Measurements from ENCODE around the gene RNF130. TPM values are rescaled to one million over a fixed set of nuclear protein-coding genes. Genes with fewer than 3 reads are reported as not detected.

RNF130 gene
- total and polyA plus RNA-seq, 2 donors from 2014 or later: 73.9 to 88.1 TPM

DNA sequence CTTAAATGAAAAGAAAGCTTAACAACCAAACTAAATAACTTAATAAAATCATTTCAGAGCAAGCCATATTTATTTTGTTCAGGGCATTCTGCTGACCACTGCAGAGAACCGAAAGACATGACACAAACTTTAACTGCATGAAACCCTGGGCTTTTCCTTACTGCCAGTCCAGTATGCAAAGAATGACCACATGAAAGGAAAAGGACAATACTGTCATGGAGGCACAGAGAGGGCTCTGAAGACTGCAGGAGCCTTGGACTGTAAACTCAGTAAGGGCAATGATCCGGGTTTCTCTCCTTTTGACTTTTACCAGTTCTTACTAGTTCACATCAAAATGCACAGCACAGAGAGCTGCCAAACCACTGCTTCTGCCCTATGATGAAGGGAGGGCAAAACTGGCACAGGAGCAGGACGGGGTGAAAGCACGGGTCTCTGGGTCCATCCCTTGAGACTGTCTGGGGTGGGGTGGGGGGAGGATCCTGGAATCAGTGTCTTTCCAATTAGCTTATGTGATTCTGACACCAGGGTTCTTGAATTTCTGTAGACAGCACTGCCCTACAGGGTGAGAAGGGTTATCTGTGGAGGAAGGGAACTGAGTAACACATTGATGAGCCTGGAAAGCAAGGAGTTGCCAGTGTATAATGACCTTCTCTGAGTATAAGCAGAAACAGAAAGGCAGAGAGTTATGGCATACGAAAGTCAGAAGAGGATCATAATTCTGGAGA is 44.7 kb downstream of the RNF130 start:
- Histone ChIP-seq H3K9ac (ENCODE audit: low read length in 3 of 3) (peak overlapping the region in 1 of 3 donors; percentile 14), H3K27me3 (ENCODE audit: control insufficient read depth, insufficient read depth, low read length) (no peaks in the 10 kb centered on the region), H3K27ac (ENCODE audit: low read depth in 2 of 2, low read length in 2 of 2) (peak overlapping the region; percentile 59 to 88), H3K9me3 (ENCODE audit: control insufficient read depth in 2 of 3, insufficient read depth in 1 of 3, low read length in 3 of 3) (no peaks in the 10 kb centered on the region), H3K4me3 (ENCODE audit: low read length in 3 of 3) (no peak overlapping the region), H3K4me1 (ENCODE audit: control insufficient read depth in 2 of 3, insufficient read depth in 2 of 3, low read depth in 1 of 3, low read length in 3 of 3) (peaks cover 0 to 10% (median 3%) of the 10 kb centered on the region in 3 donors), H3K36me3 (ENCODE audit: control insufficient read depth in 2 of 3, insufficient read depth in 3 of 3, low read length in 3 of 3) (no peaks in the 10 kb centered on the region)
- DNase-seq: no peak
- TF ChIP-seq, protein P1, sequence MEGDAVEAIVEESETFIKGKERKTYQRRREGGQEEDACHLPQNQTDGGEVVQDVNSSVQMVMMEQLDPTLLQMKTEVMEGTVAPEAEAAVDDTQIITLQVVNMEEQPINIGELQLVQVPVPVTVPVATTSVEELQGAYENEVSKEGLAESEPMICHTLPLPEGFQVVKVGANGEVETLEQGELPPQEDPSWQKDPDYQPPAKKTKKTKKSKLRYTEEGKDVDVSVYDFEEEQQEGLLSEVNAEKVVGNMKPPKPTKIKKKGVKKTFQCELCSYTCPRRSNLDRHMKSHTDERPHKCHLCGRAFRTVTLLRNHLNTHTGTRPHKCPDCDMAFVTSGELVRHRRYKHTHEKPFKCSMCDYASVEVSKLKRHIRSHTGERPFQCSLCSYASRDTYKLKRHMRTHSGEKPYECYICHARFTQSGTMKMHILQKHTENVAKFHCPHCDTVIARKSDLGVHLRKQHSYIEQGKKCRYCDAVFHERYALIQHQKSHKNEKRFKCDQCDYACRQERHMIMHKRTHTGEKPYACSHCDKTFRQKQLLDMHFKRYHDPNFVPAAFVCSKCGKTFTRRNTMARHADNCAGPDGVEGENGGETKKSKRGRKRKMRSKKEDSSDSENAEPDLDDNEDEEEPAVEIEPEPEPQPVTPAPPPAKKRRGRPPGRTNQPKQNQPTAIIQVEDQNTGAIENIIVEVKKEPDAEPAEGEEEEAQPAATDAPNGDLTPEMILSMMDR (IDR thresholded peaks at IDR 0.05; ENCODE audit: borderline replicate concordance, extremely low read depth, insufficient read depth): no peak
- intact Hi-C loops (cut with DNase I): no loop called here
- FAIRE-seq: no peak

DNA sequence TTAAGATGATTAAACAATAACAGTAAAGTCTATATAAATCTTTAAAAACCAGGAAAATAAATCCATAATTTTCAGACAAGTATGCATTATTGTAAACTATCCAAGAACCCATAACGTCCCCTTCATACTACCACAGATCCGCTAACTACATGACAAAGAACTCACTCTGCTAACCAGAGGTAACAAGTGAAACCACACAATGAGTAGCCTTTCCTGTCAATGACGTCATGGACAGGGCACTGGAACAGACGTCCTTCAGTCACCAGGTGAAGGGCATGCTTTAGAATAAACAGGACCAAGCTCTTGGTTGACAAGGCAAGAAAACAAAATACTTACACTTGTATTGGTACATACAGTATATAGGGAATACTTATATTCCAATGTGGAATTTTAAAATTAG is 45.2 kb downstream of the RNF130 start:
- H3K27ac ChIP-seq (ENCODE audit: low read depth in 2 of 2, low read length in 2 of 2): peak overlapping the region; percentile 59 to 88
- DNase-seq: peak in 1 of 5 donors; percentile 49
- H3K9me3 ChIP-seq (ENCODE audit: control insufficient read depth in 2 of 3, insufficient read depth in 1 of 3, low read length in 3 of 3): no peaks in the 10 kb centered on the region
- peaks cover 0 to 10% (median 3%) of the 10 kb centered on the region in 3 donors for H3K4me1 ChIP-seq (ENCODE audit: control insufficient read depth in 2 of 3, insufficient read depth in 2 of 3, low read depth in 1 of 3, low read length in 3 of 3)
- no peaks in the 10 kb centered on the region for H3K27me3 ChIP-seq (ENCODE audit: control insufficient read depth, insufficient read depth, low read length)
- no peaks in the 10 kb centered on the region for H3K36me3 ChIP-seq (ENCODE audit: control insufficient read depth in 2 of 3, insufficient read depth in 3 of 3, low read length in 3 of 3)
- intact Hi-C loops (cut with DNase I): no loop called here
- H3K9ac ChIP-seq (ENCODE audit: low read length in 3 of 3): peak overlapping the region in 1 of 3 donors; percentile 14
- H3K4me3 ChIP-seq (ENCODE audit: low read length in 3 of 3): no peak overlapping the region
- peak; percentile 46 for FAIRE-seq
- TF ChIP-seq, protein P1 (IDR thresholded peaks at IDR 0.05; ENCODE audit: borderline replicate concordance, extremely low read depth, insufficient read depth): no peak

DNA sequence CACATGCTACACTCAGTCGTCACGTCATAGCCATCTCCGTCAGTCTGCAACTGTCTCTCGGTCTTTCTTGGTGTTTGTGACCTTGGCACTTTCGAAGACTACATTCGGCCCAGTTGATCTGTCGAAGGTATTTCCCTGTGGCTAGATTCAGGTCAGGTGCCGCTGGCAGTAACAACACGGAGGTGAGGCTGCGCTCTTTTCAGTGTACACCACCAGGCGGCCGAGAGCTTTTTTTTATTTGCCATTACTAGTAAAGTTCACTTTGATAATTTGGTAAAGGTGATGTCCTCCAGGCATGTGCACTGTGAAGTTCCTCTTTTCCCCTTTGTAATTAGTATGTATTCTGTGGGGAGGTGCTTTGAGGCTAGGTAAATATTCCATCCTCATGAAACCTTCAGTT is 49.7 kb downstream of the RNF130 start:
- Histone ChIP-seq H3K4me3 (ENCODE audit: low read length in 3 of 3) (peak overlapping the region in 1 of 3 donors; percentile 9), H3K36me3 (ENCODE audit: control insufficient read depth in 2 of 3, insufficient read depth in 3 of 3, low read length in 3 of 3) (peaks cover 0 to 2% (median 0%) of the 10 kb centered on the region in 3 donors), H3K27me3 (ENCODE audit: control insufficient read depth, insufficient read depth, low read length) (no peaks in the 10 kb centered on the region), H3K9me3 (ENCODE audit: control insufficient read depth in 2 of 3, insufficient read depth in 1 of 3, low read length in 3 of 3) (no peaks in the 10 kb centered on the region), H3K4me1 (ENCODE audit: control insufficient read depth in 2 of 3, insufficient read depth in 2 of 3, low read depth in 1 of 3, low read length in 3 of 3) (peaks cover 0 to 3% (median 2%) of the 10 kb centered on the region in 3 donors), H3K9ac (ENCODE audit: low read length in 3 of 3) (no peak overlapping the region), H3K27ac (ENCODE audit: low read depth in 2 of 2, low read length in 2 of 2) (no peak overlapping the region)
- DNase-seq (no peak), FAIRE-seq (no peak)
- TF ChIP-seq, protein P1 (IDR thresholded peaks at IDR 0.05; ENCODE audit: borderline replicate concordance, extremely low read depth, insufficient read depth): no peak
- intact Hi-C loops (cut with DNase I): no loop called here
